GM18951 (cell line): ENCODE data around the gene RBX1.

Source experiments
- POLR2A ChIP-seq: IDR thresholded peaks from 4 replicates; pipeline ENCODE4 v1.6.1; 2011; ENCODE audit warnings: mild to moderate bottlenecking; ENCODE audit not compliant: insufficient read length, insufficient read depth; ENCODE audit errors: extremely low read depth
- in situ Hi-C: fragments of 300-500 bp; cut with MboI; formaldehyde crosslinking; loops from one replicate; pipeline ENCODE4 v1.12.0; 2022; ENCODE audit warnings: low sequenced_read_pairs, mixed read lengths, inconsistent platforms; ENCODE audit not compliant: unreplicated experiment

Gene RBX1

GRCh38 chr22:40954113-40954512 is 2.9 kb downstream of the RBX1 start:
- TF ChIP-seq POLR2A: no peak
- in situ Hi-C loops: loop anchor here (10.0 kb wide), 1 partner anchor 131 kb away; no protein-coding TSS in a partner anchor

- in situ Hi-C loops: loop anchor here (10.0 kb wide), 1 partner anchor 129 kb away; no protein-coding TSS in a partner anchor
Measured at GRCh38 chr22:40955571-40955970, 4.4 kb downstream of the RBX1 start.

GRCh38 chr22:40957601-40958000 is 6.4 kb downstream of the RBX1 start:
- no peak for TF ChIP-seq POLR2A
- in situ Hi-C loops: loop anchor here (10.0 kb wide), 1 partner anchor 127 kb away; no protein-coding TSS in a partner anchor

More at GRCh38 chr22:40955571-40955970, 4.4 kb downstream of the RBX1 start:
- TF ChIP-seq POLR2A: no peak

- in situ Hi-C loops: loop anchor here (10.0 kb wide), 1 partner anchor 127 kb away; no protein-coding TSS in a partner anchor
- no peak for TF ChIP-seq POLR2A
Measured at GRCh38 chr22:40958299-40958698, 7.1 kb downstream of the RBX1 start.

GRCh38 chr22:40960145-40960544 is 9.0 kb downstream of the RBX1 start:
- in situ Hi-C loops: no loop called here
- no peak for TF ChIP-seq POLR2A

- in situ Hi-C loops: no loop called here
- TF ChIP-seq POLR2A: no peak
Measured at GRCh38 chr22:40965936-40966725, 15.0 kb downstream of the RBX1 start.

GRCh38 chr22:40966726-40967085 is 15.5 kb downstream of the RBX1 start:
- in situ Hi-C loops: no loop called here
- TF ChIP-seq POLR2A: no peak

- in situ Hi-C loops: no loop called here
- no peak for TF ChIP-seq POLR2A
Measured at GRCh38 chr22:40967111-40967760, 16.1 kb downstream of the RBX1 start.

- in situ Hi-C loops: no loop called here
- TF ChIP-seq POLR2A: no peak
Measured at GRCh38 chr22:40972587-40972986, 21.4 kb downstream of the RBX1 start.

- no peak for TF ChIP-seq POLR2A
- in situ Hi-C loops: no loop called here
Measured at GRCh38 chr22:40973144-40973543, 22.0 kb downstream of the RBX1 start.

GRCh38 chr22:40975366-40975765 is 24.2 kb downstream of the RBX1 start:
- no peak for TF ChIP-seq POLR2A
- in situ Hi-C loops: no loop called here

GRCh38 chr22:40976866-40977700 is 25.9 kb downstream of the RBX1 start:
- no peak for TF ChIP-seq POLR2A
- in situ Hi-C loops: no loop called here

GRCh38 chr22:40979198-40979597 is 28.0 kb downstream of the RBX1 start:
- in situ Hi-C loops: no loop called here
- TF ChIP-seq POLR2A: no peak
